Measurements from ENCODE around the gene FLNB. TPM values are rescaled to one million over a fixed set of nuclear protein-coding genes. Genes with fewer than 3 reads are reported as not detected.

The FLNB gene
- total RNA-seq, 1 experiment from 2014 or later, result 97.5 TPM

- DNase-seq (ENCODE audit: low read depth), result no peak
These were observed 1.7 kb downstream of the FLNB start for GRCh38 chr3:58009749-58010535.

GRCh38 chr3:58010562-58010961 lies 2.3 kb downstream of the FLNB start:
- no peak for DNase-seq (ENCODE audit: low read depth)

- DNase-seq (ENCODE audit: low read depth), result no peak
These were observed 3.4 kb downstream of the FLNB start for GRCh38 chr3:58011580-58011979.

GRCh38 chr3:58012302-58012701 lies 4.1 kb downstream of the FLNB start:
- no peak for DNase-seq (ENCODE audit: low read depth)

- DNase-seq (ENCODE audit: low read depth), result no peak
These were observed 4.9 kb downstream of the FLNB start for GRCh38 chr3:58013099-58013498.

GRCh38 chr3:58013973-58014649 lies 5.9 kb downstream of the FLNB start:
- peak; percentile 69 for DNase-seq (ENCODE audit: low read depth)

- no peak for DNase-seq (ENCODE audit: low read depth)
These were observed 7.3 kb downstream of the FLNB start for GRCh38 chr3:58015520-58015915.

- DNase-seq (ENCODE audit: low read depth), result no peak
These were observed 8.5 kb downstream of the FLNB start for GRCh38 chr3:58016710-58017109.

GRCh38 chr3:58018892-58019742 lies 10.9 kb downstream of the FLNB start:
- DNase-seq (ENCODE audit: low read depth), result no peak

- DNase-seq (ENCODE audit: low read depth), result no peak
These were observed 12.5 kb downstream of the FLNB start for GRCh38 chr3:58020783-58021071.

GRCh38 chr3:58021072-58021959 lies 13.1 kb downstream of the FLNB start:
- DNase-seq (ENCODE audit: low read depth), result no peak

GRCh38 chr3:58021962-58022361 lies 13.7 kb downstream of the FLNB start:
- DNase-seq (ENCODE audit: low read depth), result no peak

GRCh38 chr3:58022490-58022889 lies 14.3 kb downstream of the FLNB start:
- no peak for DNase-seq (ENCODE audit: low read depth)

GRCh38 chr3:58023531-58023930 lies 15.3 kb downstream of the FLNB start:
- DNase-seq (ENCODE audit: low read depth), result no peak

- DNase-seq (ENCODE audit: low read depth), result no peak
These were observed 17.2 kb downstream of the FLNB start for GRCh38 chr3:58025406-58025805.

- DNase-seq (ENCODE audit: low read depth), result no peak
These were observed 17.8 kb downstream of the FLNB start for GRCh38 chr3:58025837-58026569.

- no peak for DNase-seq (ENCODE audit: low read depth)
These were observed 18.4 kb downstream of the FLNB start for GRCh38 chr3:58026598-58026997.

- no peak for DNase-seq (ENCODE audit: low read depth)
These were observed 19.6 kb downstream of the FLNB start for GRCh38 chr3:58027704-58028317.

- no peak for DNase-seq (ENCODE audit: low read depth)
These were observed 20.7 kb downstream of the FLNB start for GRCh38 chr3:58028902-58029301.

- no peak for DNase-seq (ENCODE audit: low read depth)
These were observed 21.8 kb downstream of the FLNB start for GRCh38 chr3:58029842-58030584.

Measured in Daoy (cell line).